K562 (cell line): ENCODE measurements around the gene XRRA1. TPM values are rescaled to one million over a fixed set of nuclear protein-coding genes. Genes with fewer than 3 reads are reported as not detected.

Experiments used
- ATAC-seq: fragments of 200-7000 bp; cut with Tn5 transposase; 3 replicates; pipeline ENCODE4 v1.9.1; 2020; ENCODE audit warnings: moderate library complexity
- BruUV-seq: library from RNA; stranded (reverse); fragments of 400-500 nt; replicated peaks from 2 replicates; lab custom pipeline; 2021; lab: Mats Ljungman, UMichigan
- CTCF ChIA-PET: fragments of 300-600 bp; formaldehyde crosslinking; extraction: SDS; loops from one replicate; lab custom pipeline; 2021; ENCODE audit warnings: low intra/inter-chr PET ratio; lab: Yijun Ruan, JAX
- POLR2A ChIA-PET: fragments of 300-600, 350-650 bp; sonication (Branson Sonifier 250); formaldehyde crosslinking; extraction: SDS; loops from one replicate; lab custom pipeline; 2021; ENCODE audit warnings: antibody characterized with exemption, inconsistent platforms; lab: Yijun Ruan, JAX
- DNase-seq, 4 experiments: peaks; one replicate each; pipeline versions ENCODE4 v3.0.0 to v3.0.0-alpha.2; 2011 to 2018; ENCODE audit warnings: low spot score in 3 of 4, mixed read lengths in 3 of 4; ENCODE audit errors: extremely low read depth in 1 of 4
- FAIRE-seq: peaks from 2 replicates; lab custom pipeline; 2011; peaks lifted over from hg19 to GRCh38; lab: Jason Lieb, UNC
- H2AFZ ChIP-seq: 2 replicates; pipeline ENCODE4 v1.6.0; 2011; ENCODE audit warnings: low read depth, low read length, control low read depth, inconsistent platforms
- H3K27ac ChIP-seq: fragments of 200-600 bp; 3 replicates; pipeline ENCODE4 v1.8.0; 2011; ENCODE audit warnings: low read depth, mild to moderate bottlenecking, control low read depth, inconsistent platforms, low read length, moderate library complexity, mixed read lengths; ENCODE audit errors: extremely low read depth
- H3K27me3 ChIP-seq, 2 experiments: fragments of 300-600 bp in 1 of 2; 2 replicates in 1 of 2; 3 replicates in 1 of 2; pipeline versions ENCODE4 v1.6.0 to v1.8.0; 2011; ENCODE audit warnings: inconsistent platforms in 2 of 2, low read length in 2 of 2, mild to moderate bottlenecking in 1 of 2, mixed read lengths in 1 of 2, moderate library complexity in 1 of 2; ENCODE audit not compliant: control insufficient read depth in 2 of 2, insufficient read depth in 2 of 2
- H3K36me3 ChIP-seq: fragments of 300-600 bp; 3 replicates; pipeline ENCODE4 v1.8.0; 2011; ENCODE audit warnings: mild to moderate bottlenecking, low read length, inconsistent platforms; ENCODE audit not compliant: control insufficient read depth, insufficient read depth
- H3K4me1 ChIP-seq, 2 experiments: fragments of 200-600 bp in 1 of 2; replicated peaks in 1 of 2; 2 replicates in 1 of 2; 3 replicates in 1 of 2; pipeline versions ENCODE4 v1.5.1 to v1.8.0; 2011; ENCODE audit warnings: inconsistent platforms in 2 of 2, low read length in 2 of 2, mild to moderate bottlenecking in 1 of 2, mixed read lengths in 1 of 2, moderate library complexity in 1 of 2; ENCODE audit not compliant: control insufficient read depth in 2 of 2, insufficient read depth in 2 of 2
- H3K4me2 ChIP-seq: 2 replicates; pipeline ENCODE4 v1.6.1; 2011; ENCODE audit warnings: low read length, control low read depth, inconsistent platforms, mixed read lengths; ENCODE audit not compliant: insufficient read depth
- H3K4me3 ChIP-seq: fragments of 200-600 bp; sonication (generic), shearing (Covaris generic); 2 replicates; pipeline ENCODE4 v1.5.1; 2016; ENCODE audit warnings: control low read depth, inconsistent platforms
- H3K79me2 ChIP-seq: fragments of 200-600 bp; 3 replicates; pipeline ENCODE4 v1.8.0; 2011; ENCODE audit warnings: low read length, inconsistent platforms; ENCODE audit not compliant: control insufficient read depth, insufficient read depth
- H3K9ac ChIP-seq, 2 experiments: 2 replicates each; pipeline versions ENCODE4 v1.6.0 to v1.6.1; 2011; ENCODE audit warnings: low read depth in 2 of 2, low read length in 2 of 2, control low read depth in 1 of 2, inconsistent platforms in 1 of 2, mild to moderate bottlenecking in 1 of 2, mixed read lengths in 1 of 2; ENCODE audit not compliant: insufficient read depth in 1 of 2
- H3K9me1 ChIP-seq: one replicate; pipeline ENCODE4 v1.6.0; 2011; ENCODE audit warnings: inconsistent platforms, mild to moderate bottlenecking, low read length, moderate library complexity; ENCODE audit not compliant: control insufficient read depth, insufficient read depth
- H3K9me3 ChIP-seq: replicated peaks from 2 replicates; pipeline ENCODE4 v1.5.1; 2011; ENCODE audit warnings: low read depth, low read length, inconsistent platforms; ENCODE audit not compliant: control insufficient read depth, insufficient read depth
- H4K20me1 ChIP-seq: replicated peaks from 2 replicates; pipeline ENCODE4 v1.6.1; 2011; ENCODE audit warnings: low read length, inconsistent platforms, mixed read lengths; ENCODE audit not compliant: control insufficient read depth, insufficient read depth
- BRCA1 ChIP-seq, 2 experiments: fragments of 450-650 bp in 1 of 2; sonication (generic) in 1 of 2; formaldehyde crosslinking in 1 of 2; IDR thresholded peaks; 2 replicates each; pipeline versions ENCODE4 v1.5.0 to v1.6.1; 2017 to 2020; ENCODE audit warnings: mild to moderate bottlenecking in 1 of 2, missing genetic modification reagents in 1 of 2
- EP300 ChIP-seq: IDR thresholded peaks from 2 replicates; pipeline ENCODE4 v1.6.1; 2012; ENCODE audit warnings: low read length, improper control_type of control experiment
- FOXK1 ChIP-seq: sonication (generic); formaldehyde crosslinking; IDR thresholded peaks from 2 replicates; pipeline ENCODE4 v1.8.0; 2022; ENCODE audit warnings: missing genetic modification reagents, mild to moderate bottlenecking, borderline replicate concordance
- HDAC1 ChIP-seq, 2 experiments: fragments of 450-650 bp; IDR thresholded peaks; 2 replicates each; pipeline ENCODE4 v1.6.1; 2016 to 2017; ENCODE audit warnings: inconsistent platforms in 1 of 2, mild to moderate bottlenecking in 1 of 2, moderate library complexity in 1 of 2
- PTTG1 ChIP-seq: fragments of 450-650 bp; IDR thresholded peaks from 2 replicates; pipeline ENCODE4 v1.6.1; 2016; ENCODE audit warnings: low read depth, mild to moderate bottlenecking, missing genetic modification characterization, missing compliant biosample characterization
- SAFB ChIP-seq: fragments of 200-400 bp; formaldehyde crosslinking; IDR thresholded peaks from 2 replicates; pipeline ENCODE4 v1.6.1; 2017; ENCODE audit warnings: low read depth, low read length, borderline replicate concordance
- TAL1 ChIP-seq: fragments of 450-650 bp; IDR thresholded peaks from 2 replicates; pipeline ENCODE4 v1.6.1; 2016; ENCODE audit warnings: mild to moderate bottlenecking
- ZNF121 ChIP-seq: sonication (generic); formaldehyde crosslinking; conservative IDR thresholded peaks from 2 replicates; pipeline ENCODE4 v1.8.0; 2022; ENCODE audit warnings: missing genetic modification reagents
- ZNF444 ChIP-seq: fragments of 250-450 bp; sonication (Bioruptor Pico); IDR thresholded peaks from 2 replicates; pipeline ENCODE4 v1.4.0; 2020; ENCODE audit warnings: mild to moderate bottlenecking, moderate library complexity
- ZNF449 ChIP-seq: fragments of 250-450 bp; sonication (Bioruptor Pico); IDR thresholded peaks from 2 replicates; pipeline ENCODE4 v1.8.0; 2022; ENCODE audit warnings: moderate library complexity, mild to moderate bottlenecking, inconsistent platforms
- WGBS: fragments of 100-300 bp; shearing (Covaris generic); methylation state at CpG from one replicate; pipeline ENCODE4 v1.1.6; 2016; ENCODE audit warnings: low coverage, mixed read lengths; ENCODE audit not compliant: insufficient coverage; ENCODE audit errors: missing lambda C conversion rate; 5-methylcytosine and 5-hydroxymethylcytosine counted together
- in situ Hi-C: fragments of 300-500 bp; cut with MboI; formaldehyde crosslinking; loops from 4 replicates; pipeline ENCODE4 v1.15.0; 2018; ENCODE audit warnings: inconsistent platforms, mixed read lengths
- intact Hi-C: fragments of 100-400 bp; cut with micrococcal nuclease; formaldehyde crosslinking; loops from 2 replicates; pipeline ENCODE4 v1.14.2; 2022
- polyA plus RNA-seq, 8 experiments: library from polyadenylated mRNA; depleted of rRNA in 4 of 8; stranded (reverse) in 5 of 8; unstranded in 3 of 8; fragments of >200 nt; fragmentation: Nextera tagmentation in 2 of 8; fragmentation: Illumina TruSeq in 1 of 8; extraction: Ambion mirVana in 2 of 8; extraction: Trizol in 1 of 8; gene quantifications; 2 replicates each; pipeline versions ENCODE4 v1.2.1 to v1.2.3, GENCODE V29; 2011 to 2014; ENCODE audit warnings: inconsistent platforms in 1 of 8, missing spikeins in 1 of 8
- total RNA-seq, 7 experiments: library from RNA; depleted of rRNA in 6 of 7; stranded (reverse); fragments of >200 nt in 6 of 7; fragmentation: Illumina TruSeq in 2 of 7; extraction: Trizol in 2 of 7; gene quantifications; 2 replicates each; pipeline versions ENCODE4 v1.2.1 to v1.2.3, GENCODE V29; 2011 to 2021; ENCODE audit warnings: low replicate concordance in 1 of 7
- TF ChIP-seq, protein P1 (sequence below), 3 experiments: fragments of 200-800 bp in 1 of 3; sonication (Bioruptor generic) in 1 of 3; sonication (generic) in 1 of 3; formaldehyde crosslinking in 1 of 3; IDR thresholded peaks; 2 replicates each; pipeline versions ENCODE4 v1.6.1 to v1.8.0; 2016 to 2022; ENCODE audit warnings: mild to moderate bottlenecking in 2 of 3, missing compliant biosample characterization in 2 of 3, missing genetic modification characterization in 2 of 3, missing genetic modification reagents in 1 of 3

Gene XRRA1
- total and polyA plus RNA-seq, 9 of the 15 experiments (the other 6 are each of a cell fraction or from before 2014, with no cell fraction given) = 5.0 to 22.5 (median 16.0) TPM

DNA sequence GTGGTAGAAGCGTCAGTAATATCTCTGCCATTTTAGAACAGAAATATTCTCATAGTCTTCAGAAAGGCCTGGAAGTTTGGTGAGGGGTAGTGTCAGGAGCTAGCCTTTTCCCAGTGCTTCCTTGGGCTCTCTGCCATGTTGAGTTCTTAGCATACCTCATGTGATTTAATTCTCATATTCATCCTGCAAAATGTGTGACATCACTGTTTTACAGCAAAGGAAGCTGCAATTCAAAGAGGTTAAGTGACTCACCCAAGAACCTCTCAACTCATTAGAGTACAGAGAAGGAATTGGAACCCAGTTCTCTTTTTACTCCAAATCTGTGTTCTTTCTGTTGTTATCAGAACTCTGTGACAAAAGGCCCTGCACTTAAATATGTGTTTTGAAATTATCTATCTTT, 128.1 kb downstream of the XRRA1 start:
- H3K27me3 ChIP-seq = no peaks in the 10 kb centered on the region
- ATAC-seq (no peak), FAIRE-seq (no peak), DNase-seq (no peak)
- H4K20me1 ChIP-seq = no peaks in the 10 kb centered on the region
- no peak overlapping the region for H3K27ac ChIP-seq
- in situ Hi-C loops = no loop called here
- H3K36me3 ChIP-seq = peaks cover 71% of the 10 kb centered on the region
- H3K9ac ChIP-seq = no peak overlapping the region
- 100% methylated on average over 1 of the region's 1 CpG for WGBS
- H3K4me1 ChIP-seq = peaks cover 0 to 19% of the 10 kb centered on the region in 2 experiments; a peak in 3 of 5 replicates
- no peak overlapping the region for H3K4me2 ChIP-seq
- TF ChIP-seq SAFB (no peak), FOXK1 (CRISPR knock-in tag) (no peak), TAL1 (no peak), PTTG1 (tag) (no peak), ZNF121 (CRISPR knock-in tag) (no peak)
- ChIA-PET CTCF (no interaction called here), POLR2A (interaction anchor here (1.6 to 2.2 kb wide), 2 partner anchors 9 to 13 kb away, joined by 3 to 6 read pairs; no protein-coding TSS in a partner anchor)
- no TSS peak for BruUV-seq
- no peaks in the 10 kb centered on the region for H3K9me1 ChIP-seq
- H3K79me2 ChIP-seq = no peaks in the 10 kb centered on the region
- H3K9me3 ChIP-seq = peaks cover 20% of the 10 kb centered on the region
- no peak overlapping the region for H2AFZ ChIP-seq
- H3K4me3 ChIP-seq = no peak overlapping the region
- intact Hi-C loops = no loop called here

DNA sequence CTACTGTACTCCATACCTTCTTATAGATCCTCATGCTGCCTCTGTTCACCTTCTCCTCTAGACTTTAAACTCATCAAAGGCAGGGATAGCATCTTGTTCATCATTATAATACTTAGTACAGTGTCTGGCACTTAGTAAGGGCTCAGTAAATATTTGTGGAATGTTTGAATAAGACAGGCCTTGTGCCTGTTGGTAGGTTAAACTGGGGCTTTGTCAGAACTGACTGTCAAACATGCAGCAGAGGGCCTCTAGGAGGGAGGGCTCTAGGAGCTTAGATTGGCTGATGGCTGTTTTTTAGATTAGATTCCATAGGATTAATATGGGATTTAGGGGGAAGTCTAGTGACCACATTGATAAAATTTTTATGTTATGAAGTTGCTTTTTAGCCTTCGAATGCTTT, 129.5 kb downstream of the XRRA1 start:
- no TSS peak for BruUV-seq
- no peaks in the 10 kb centered on the region for H3K9me1 ChIP-seq
- no peak overlapping the region for H3K4me2 ChIP-seq
- H3K27me3 ChIP-seq = no peaks in the 10 kb centered on the region
- peaks cover 15% of the 10 kb centered on the region for H3K9me3 ChIP-seq
- CTCF ChIA-PET = no interaction called here
- H3K36me3 ChIP-seq = peaks cover 64% of the 10 kb centered on the region
- WGBS = 90% methylated on average over 1 of the region's 1 CpG
- no peaks in the 10 kb centered on the region for H4K20me1 ChIP-seq
- POLR2A ChIA-PET = interaction anchor here (0.6 kb wide), 1 partner anchor 118 kb away, joined by 3 read pairs; no protein-coding TSS in a partner anchor
- intact Hi-C loops = no loop called here
- H2AFZ ChIP-seq = no peak overlapping the region
- no peak overlapping the region for H3K4me3 ChIP-seq
- FAIRE-seq (no peak), DNase-seq (no peak), ATAC-seq (no peak)
- peaks cover 0 to 19% of the 10 kb centered on the region in 2 experiments; a peak in 3 of 5 replicates for H3K4me1 ChIP-seq
- no peaks in the 10 kb centered on the region for H3K79me2 ChIP-seq
- no peak overlapping the region for H3K9ac ChIP-seq
- H3K27ac ChIP-seq = no peak overlapping the region
- in situ Hi-C loops = no loop called here
- TF ChIP-seq BRCA1 (IDR thresholded peaks at IDR 0.05) (no peak), BRCA1 (CRISPR knock-in tag; IDR thresholded peaks at IDR 0.05) (no peak), ZNF444 (CRISPR knock-in tag) (no peak), HDAC1 (IDR thresholded peaks at IDR 0.05) (no peak), ZNF449 (CRISPR knock-in tag) (no peak), EP300 (no peak)
- TF ChIP-seq, protein P1, sequence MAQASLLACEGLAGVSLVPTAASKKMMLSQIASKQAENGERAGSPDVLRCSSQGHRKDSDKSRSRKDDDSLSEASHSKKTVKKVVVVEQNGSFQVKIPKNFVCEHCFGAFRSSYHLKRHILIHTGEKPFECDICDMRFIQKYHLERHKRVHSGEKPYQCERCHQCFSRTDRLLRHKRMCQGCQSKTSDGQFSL (CRISPR knock-in tag; IDR thresholded peaks at IDR 0.05) = no peak
- TF ChIP-seq, protein P1 (tag; IDR thresholded peaks at IDR 0.05) = no peak
